HG03064 (cell line): Measurements from ENCODE around the gene ORM2.
"Not testable (repeated sequence)": the region's sequence is repeated elsewhere in the genome, so short reads cannot be mapped to it uniquely, and the experiment has no call there.

Source experiments
- ATAC-seq: cut with Tn5 transposase; IDR thresholded peaks from one replicate; pipeline ENCODE4 v1.9.1; 2021; ENCODE audit warnings: low read depth; ENCODE audit not compliant: unreplicated experiment

ORM2 gene

DNA sequence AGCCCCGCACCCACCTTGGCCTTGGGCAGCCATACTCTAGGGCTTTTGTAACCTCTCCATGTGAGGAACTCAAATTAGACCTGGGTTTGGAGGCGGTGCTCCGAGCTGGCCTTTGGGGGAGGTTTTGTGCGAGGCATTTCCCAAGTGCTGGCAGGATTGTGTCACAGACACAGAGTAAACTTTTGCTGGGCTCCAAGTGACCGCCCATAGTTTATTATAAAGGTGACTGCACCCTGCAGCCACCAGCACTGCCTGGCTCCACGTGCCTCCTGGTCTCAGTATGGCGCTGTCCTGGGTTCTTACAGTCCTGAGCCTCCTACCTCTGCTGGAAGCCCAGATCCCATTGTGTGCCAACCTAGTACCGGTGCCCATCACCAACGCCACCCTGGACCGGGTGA is at the start of gene ORM2:
Gene ORM2 (plus strand): TSS at position 245 of the 398 bp plus-strand sequence. CDS start 36 bp downstream, at position 281.
- not testable (repeated sequence) for ATAC-seq

DNA sequence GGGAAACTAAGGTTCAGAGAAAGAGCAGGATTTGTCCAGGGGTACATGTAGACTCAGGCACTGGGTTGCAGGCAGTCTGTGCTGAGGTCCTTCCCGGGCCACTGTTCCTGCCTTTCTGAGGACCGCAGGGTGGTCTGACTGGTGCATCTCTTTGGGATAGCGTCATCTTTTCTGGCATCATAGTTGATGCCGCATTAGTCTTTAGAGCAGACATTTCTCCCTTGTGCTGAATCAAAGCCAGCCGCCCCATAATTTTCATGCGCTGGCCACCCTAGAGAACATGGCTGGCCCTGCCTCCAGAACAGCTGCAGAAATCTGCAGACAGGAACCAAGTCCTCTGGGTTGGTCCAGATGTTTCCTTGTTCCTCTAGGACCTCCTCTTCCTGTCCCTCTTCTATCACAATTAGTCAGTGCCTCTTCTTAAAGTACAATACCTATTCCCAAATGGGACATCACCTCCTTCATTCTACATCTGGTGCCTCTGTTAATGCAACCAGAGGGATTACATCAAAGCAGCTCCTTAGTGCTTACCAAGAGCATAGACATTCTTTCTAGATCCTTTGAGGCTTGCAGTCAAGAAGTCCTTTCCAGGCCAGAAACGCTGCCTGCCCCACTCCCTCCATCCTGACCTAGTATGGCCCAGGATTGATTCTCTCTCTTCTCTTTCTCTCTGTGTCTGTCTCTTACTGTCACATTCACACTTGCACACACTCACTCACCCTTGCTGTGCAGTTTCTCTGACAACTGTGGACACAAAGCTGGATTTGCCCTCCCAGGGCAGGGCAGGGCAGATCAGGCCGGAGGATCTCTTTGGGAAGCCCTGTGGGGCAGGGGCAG is 48.8 kb upstream of the ORM2 start:
- no peak for ATAC-seq

DNA sequence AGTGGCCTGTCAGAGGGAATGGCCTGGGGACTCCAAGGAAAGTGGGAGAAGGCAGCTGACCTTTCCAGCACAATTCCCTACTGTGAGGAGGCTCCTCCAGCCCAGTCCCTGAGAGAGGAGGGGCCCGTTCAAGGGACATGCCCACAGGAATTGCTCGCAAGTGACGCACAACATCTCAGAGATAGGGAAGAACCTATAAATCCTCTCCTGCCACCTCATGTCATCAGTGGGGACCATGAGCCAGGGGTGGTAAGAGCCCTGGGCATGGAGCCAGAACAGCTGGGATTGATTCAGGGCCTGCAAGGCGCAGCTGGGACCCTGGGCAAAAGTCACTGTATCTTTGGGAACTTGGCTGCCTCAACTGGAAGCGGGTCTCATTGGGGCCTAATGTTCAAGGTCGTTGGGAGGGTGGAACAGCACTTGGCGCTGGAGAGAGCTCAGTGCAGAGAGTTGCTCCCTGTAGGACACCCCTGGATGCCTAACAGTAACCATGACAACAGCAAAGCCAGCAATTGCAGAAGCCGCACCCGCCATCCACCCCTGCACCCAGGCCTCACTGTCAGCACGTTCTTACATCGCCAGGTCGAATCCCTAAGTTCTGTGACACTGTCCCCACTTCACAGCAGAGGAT is 48.1 kb upstream of the ORM2 start:
- no peak for ATAC-seq

DNA sequence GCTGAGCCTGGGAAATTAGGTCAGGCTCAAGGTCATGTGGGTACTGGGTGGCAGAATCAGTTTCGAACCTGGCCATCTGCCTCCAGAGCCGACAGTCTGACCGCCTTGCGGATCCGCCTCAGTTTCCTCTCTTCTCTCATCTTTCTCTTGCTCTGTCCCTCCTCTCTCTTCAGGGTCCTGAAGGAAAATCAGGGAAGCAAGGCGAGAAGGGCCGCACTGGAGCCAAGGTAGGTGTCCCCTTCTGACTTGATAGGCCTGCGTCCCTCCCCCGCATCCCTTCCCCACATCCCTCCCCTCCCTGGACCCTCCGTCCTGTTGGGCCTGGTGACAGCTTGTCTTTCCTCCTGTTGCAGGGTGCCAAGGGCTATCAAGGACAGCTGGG is 47.6 kb upstream of the ORM2 start:
- ATAC-seq, result no peak

DNA sequence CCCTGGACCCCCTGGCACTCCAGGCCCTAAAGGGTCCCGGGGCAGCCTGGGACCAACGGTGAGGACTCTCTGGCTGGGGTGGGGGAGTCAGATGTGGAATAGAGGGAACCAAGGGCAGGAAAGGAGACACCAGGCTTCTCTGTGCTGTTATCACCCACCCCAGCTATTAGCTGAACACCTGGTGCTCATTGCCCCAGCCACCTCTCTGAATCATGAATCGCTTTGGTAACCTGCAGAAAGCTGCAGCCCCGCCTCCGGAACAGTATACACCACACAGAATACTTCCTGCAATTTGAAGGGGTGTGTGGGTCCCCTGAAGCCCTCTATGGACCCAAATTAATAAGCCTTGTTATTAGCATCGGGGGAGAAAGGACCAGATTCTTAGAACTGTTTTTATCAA is 47.2 kb upstream of the ORM2 start:
- ATAC-seq, result no peak

DNA sequence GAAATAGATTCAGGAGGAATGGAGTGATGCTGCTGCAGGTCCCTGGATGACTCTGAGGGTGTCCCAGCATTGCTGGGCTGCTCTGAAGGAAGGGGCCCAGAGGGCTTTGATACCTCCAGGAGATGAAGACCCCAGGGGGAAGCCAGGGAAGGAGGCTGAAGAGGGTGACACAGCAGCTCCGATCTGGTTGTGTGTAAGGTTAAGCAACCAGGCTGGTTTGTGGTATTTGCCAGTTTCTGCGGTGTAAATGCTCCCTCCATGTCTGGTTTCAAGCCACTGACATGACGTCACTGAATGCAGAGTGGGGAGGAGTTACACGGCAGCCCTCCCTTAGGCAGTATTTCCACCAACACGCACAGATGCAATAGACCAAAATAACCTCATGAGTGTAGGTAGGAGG is 46.7 kb upstream of the ORM2 start:
- no peak for ATAC-seq

DNA sequence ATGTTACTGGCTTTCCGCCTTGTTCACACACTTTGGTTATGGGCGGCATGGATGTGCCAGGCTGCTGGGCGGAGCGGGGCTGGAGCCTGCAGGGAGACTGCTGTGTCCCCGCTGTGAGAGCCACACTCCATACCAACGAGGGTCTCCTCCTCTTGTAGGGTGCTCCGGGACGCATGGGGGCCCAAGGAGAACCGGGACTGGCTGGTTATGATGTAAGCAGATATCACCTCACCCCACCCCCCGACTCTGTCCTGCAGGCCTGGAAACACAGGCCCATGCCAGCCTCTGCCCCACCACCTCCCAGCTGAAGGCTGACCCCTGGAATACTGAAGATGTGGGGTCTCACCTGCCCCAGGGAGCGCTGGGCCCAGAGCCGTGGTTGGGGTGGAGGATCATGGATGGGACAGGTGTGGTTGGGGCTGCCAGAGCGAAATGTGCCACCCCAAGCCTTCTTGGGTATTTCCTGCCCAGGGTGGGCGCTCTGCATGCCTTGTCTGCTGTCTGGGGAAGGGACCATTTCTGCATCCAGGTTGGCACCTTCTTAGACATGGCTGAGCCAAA is 46.0 kb upstream of the ORM2 start:
- no peak for ATAC-seq

DNA sequence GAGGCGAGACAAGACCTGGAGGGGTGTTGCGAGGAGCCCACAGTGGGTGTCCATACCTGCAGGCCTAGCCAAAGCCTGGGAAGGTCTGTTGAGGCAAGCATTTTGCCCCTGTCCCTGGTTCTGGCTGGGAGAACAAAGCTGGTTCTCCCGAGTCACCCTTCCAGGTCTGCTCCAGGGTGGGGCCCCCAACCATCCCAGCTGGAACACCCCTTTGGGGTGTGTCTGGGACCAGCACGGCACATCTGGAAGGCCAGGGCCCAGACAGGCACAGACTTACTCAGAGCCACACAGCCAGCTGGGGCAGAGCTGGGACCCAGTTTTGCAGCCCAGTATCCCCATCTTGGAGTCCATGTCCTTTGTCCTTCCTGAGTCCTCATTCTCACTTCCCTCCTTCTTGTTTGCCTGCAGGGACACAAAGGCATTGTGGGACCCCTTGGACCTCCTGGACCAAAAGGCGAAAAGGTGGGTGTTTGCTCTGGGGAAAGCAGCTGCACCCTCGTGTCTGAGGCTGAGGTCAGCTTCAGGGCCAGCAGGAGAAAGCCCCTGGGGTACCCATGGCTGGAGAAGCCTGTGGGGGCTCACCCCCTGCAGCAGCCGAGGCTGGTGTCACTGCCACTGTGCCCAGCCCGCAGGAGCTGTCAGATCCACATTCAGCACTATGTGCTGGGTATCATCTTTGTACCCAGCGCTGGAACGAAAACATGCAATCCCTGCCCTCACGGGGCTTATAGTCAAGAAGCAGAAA is 45.2 kb upstream of the ORM2 start:
- no peak for ATAC-seq

DNA sequence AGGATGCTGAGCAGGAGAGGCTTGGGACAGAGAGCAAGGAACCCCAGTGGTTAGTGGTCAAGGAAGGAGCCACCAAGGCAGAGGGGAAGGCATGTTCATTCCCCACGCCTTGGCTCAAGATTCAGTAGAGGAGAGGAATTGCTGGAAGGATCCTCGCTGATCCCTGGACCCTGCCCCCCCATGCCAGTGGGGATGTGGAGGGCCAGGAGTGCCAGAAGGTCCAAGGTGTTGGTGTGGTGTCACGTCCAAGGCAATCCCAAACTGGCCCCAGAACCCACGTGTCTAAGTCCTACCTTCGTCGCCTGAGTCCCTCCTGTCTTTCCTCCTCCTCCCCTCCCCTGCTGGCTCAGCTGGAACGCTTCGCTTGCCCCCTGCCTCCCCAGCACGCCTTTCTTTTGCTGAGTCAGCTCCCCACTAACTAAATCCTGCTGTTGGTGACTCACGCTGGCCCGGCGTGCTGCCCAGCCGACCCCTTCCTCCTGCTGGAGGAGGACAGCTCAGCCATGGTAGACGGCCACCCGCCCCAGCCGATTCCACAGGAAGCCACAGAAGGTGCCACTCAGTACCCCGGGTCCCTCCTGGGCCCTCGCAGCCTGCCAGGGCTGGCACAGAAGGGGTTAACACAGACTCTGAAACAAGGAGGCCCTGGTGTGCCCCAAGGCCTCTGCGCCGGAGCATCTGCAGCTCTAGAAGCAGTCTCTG is 44.4 kb upstream of the ORM2 start:
- ATAC-seq, result no peak

DNA sequence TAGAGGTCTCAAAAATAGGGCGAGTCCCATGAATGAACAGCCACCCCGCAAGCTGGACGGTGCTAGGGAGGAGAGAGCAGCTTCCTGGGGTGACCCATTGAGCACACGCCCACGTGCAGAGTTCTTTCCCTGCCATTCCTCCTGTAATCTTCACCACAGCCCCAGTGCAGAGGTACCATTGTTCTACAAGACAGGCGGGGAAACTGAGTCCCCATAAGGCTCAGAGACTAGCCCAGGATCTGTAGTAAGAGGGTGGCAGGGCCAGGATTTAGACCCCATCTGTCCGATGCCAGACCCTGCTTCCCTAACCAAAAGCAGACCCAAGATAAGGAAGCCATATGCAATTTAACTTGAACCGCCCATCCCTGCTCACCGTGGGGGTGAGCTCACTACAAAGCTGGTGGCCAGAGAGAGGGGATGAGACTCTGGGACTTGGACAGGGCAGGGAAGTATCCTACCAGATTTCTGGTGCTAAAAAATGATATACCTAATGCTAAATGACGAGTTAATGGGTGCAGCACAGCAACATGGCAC is 43.5 kb upstream of the ORM2 start:
- no peak for ATAC-seq

DNA sequence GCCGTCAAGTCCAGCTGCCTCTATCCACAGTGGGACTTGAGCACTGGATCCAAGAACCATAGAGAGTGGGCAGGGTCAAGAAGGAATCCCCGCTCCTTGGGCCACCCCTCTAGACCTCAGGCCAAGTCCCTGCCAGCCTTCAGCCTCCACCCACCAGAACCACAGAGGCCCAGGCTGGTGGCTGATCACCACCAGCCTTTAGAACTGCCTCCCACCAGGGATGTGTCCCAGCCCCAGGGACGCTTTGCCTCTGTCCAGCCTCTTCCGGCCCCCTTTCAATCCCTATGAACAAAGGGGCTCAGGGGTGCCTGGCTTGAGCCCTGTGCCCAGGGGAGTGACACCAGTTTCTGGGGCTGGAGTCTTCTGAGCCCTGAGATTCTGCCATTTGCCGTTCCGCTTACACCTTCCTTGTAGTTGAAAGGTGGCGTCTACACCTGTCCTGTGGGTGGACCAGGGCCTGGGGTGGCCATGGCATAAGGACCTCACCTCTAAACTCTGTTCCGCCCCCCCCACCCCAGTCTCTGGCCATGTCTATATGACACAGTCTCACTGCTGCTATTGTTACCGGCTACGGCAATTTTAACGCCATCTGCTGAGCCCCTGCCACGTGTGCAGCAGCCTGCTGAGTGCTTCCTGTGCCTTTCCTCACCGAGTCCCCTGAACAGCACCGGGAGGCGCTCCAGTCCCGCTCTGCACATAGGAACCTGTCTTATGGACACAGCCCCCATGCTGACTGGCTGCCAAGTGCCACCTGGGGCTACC is 42.5 kb upstream of the ORM2 start:
- no peak for ATAC-seq

DNA sequence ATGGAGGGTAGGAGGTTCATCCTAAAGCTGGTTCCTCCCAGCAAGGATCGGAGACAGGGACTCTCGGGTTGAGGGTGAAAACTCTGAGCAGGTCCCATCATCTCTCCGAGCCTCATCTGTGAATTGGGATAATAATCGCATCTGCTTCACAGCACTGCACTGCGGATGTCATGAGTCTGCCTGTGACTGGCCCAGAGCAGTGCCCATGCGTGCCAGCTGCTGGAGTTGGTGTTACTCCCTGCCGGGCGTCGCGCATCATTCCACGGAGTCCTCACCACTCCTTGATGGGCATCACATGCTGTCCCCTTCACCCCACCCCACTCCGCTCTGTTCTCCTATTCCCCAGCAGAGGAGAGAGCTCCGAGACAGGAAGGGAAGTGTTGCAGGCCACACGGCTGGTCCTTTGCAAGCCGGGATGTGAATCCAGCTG is 41.9 kb upstream of the ORM2 start:
- ATAC-seq, result no peak

DNA sequence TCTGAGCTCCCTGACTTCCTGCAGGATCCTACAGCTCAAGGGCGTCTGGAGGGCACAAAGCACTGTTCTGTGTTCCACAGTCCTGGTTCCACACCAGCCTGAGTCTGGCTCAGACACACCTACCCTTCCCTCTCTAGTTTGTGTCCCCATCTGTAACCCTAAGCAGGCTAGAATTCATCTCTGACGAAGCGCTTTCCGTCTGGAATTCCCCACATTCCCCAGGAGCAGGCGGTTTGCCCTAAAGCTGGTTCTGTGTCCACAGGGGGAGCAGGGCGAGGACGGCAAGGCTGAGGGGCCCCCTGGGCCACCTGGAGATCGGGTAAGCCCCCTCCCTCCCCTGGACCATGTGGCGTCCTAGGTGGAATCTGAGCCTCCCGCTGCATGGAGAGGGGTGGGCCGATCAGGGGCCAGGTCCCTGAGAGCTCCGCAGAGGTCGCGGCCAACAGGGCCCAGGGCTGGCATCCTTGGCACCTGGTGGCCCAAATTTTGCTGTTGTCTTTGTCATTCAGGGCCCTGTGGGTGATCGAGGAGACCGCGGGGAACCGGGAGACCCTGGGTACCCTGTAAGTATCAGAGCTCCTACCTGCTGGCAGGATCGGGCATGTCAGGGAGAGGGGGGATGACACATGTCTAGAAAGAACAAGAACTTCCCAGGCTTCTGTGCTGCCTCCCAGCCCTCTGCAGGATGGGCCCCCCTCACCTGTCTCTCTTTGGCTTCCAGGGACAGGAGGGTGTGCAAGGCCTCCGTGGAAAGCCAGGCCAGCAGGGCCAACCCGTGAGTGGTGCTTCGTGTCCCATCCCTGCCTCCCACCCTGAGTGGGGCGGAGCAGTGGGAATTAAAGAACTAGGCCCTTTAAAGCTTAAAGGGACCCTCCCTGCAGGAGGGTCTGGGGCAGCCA is 41.2 kb upstream of the ORM2 start:
- ATAC-seq, result no peak

DNA sequence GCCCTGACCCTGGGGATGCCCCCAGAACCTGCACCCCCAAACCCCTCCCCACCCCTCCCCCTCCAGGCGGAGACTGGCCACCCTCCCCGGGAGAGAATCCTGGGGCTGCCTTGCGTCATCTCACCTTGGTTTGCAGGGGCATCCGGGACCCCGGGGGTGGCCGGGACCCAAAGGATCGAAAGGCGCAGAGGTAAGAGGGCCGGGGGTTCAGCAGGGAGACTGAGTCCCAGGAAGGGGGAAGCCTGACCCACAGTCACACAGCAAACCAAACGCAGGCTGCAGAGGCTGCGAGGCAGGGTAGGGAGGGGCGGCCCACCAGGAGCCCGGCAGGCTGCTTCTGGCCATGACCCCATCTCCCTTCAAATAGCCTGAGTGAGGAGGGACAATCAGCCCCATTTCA is 40.6 kb upstream of the ORM2 start:
- no peak for ATAC-seq

DNA sequence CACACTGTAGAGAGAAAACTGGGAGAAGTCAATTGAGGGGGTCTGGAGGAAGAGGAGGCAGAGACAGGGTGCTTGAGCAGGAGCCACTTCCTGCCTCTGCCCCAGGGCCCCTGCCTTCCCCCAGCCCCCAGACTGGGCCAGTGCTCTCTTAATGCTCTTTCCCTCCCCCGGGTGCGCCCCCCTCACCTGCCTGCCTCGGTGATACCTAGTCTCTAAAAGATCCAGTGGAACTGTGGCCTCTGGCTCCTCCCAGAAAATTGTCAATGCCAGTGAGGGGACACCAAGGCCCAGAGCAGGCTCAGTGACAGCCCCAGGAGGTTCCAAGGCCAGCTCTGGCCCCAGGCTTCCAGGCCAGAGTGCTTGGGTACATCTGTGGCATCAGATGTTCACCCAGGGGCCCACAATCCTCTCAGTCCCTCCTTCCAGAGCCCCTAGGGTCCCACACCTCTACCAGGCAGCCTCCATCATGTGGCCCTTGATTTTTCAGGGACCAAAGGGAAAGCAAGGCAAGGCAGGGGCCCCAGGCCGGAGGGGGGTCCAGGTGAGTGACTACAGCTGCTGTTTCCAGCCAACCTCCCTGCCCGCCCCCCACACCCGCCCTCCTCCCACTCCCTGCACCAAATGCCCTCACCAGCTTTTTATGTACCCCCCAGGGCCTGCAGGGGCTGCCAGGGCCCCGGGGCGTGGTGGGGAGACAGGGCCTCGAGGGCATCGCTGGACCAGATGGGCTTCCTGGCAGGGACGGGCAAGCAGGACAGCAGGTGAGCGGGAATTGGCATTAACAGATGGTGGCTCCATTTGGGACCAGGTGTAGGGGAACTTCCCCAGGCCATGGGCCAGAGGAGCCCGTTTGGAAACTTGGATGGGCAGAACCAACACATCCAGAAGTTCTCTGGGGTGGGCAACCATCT is 39.8 kb upstream of the ORM2 start:
- no peak for ATAC-seq

DNA sequence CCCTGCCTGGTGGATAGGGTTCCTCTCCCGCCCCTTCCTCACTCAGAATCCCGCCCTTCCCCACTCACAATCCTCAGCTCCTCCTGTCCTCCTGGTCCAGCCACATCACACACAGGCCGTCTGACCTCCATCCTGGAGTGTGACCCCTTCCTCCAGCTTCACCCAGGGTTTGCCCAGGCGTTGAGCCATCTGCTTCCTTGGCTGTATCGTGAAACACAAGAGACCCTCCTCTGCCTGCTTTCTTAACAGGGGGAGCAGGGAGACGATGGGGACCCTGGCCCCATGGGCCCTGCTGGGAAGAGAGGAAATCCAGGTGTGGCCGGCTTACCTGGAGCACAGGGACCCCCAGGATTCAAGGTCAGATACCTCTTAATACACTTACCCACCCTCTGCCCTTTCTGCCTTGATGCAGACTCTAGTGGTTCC is 39.1 kb upstream of the ORM2 start:
- ATAC-seq, result no peak

DNA sequence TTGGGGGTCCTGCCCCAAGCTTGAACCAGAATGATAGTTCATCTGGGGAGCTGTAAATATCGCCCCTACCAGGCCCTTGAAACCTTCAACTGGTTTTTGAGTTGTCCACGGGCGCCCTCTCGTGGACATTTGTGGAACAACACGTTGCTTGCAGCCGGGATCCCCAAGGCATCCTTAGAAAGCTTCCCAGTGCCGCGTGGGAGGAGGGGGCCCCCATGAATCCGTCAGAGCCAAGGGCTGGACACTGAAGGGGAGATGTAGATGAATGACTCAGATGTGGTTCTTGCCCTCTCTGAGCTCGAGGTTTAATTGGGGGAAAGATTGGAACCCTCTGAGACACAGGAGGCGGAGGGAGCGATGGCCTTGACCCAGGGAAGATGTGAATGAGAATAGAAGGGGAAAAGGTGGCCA is 38.6 kb upstream of the ORM2 start:
- no peak for ATAC-seq
